HG03097 (cell line): ENCODE measurements around the gene KCND1.
"Not testable (repeated sequence)": the region's sequence is repeated elsewhere in the genome, so short reads cannot be mapped to it uniquely, and the experiment has no call there.

Source experiments
- ATAC-seq: cut with Tn5 transposase; IDR thresholded peaks from one replicate; pipeline ENCODE4 v1.9.1; 2021; ENCODE audit not compliant: unreplicated experiment, low FRiP score

Gene KCND1

DNA sequence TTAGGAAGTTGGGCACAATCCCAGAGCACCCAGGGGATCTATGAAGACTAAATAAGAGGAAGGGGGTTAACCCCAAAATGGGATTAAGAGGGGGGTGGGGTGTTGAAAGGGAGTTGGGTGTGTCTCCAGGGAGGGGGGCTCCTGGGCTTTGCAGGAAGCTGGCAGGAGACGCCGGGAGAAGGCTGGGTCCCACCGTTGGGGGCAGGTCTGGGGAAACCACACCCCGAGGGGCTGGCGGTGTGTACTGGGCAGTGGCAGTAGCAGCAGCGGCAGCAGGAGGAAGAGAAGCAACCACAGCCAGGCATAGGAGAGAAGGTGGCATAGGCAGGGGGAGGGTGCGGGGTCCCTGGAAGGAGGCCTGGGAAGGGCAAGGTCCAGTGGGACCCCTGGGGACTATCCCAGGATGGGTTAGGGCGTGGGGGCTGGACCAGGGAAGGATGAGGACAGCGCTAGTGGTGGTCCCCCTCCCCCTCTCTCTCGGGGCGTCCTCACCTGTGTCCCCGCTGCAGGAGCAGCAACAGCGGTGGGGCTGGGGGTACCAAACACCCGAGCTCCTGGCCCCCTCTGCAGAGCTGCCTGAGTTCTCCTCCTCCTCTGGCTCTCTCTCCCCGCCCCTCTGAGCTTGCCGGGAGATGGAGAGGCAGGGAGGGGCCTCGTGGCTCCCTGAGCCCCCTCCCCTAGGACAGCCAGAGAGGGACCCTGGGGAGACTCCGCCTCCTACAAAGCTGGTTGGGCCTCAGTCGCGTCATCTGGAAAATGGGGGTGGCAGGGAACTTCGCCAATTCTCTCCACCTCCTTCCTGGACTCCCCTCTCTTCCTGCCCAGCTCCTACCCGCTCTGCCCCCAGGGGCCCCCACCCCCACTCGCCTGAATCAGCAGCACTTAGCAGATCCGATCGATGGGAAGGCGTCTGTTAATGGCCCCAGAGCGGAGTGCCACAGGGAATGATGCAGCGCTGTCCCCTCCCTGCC lies at the start of gene KCND1:
Gene KCND1, minus strand, starts transcription at position 596 of the 971 bp plus-strand sequence. CDS start 1,573 bp downstream, outside the sequence.
- no peak for ATAC-seq

- no peak for ATAC-seq
Measured at GRCh38 chrX:49019599-49020249, 48.1 kb upstream of the KCND1 start.

GRCh38 chrX:49019050-49019449 lies 47.4 kb upstream of the KCND1 start:
- no peak for ATAC-seq

DNA sequence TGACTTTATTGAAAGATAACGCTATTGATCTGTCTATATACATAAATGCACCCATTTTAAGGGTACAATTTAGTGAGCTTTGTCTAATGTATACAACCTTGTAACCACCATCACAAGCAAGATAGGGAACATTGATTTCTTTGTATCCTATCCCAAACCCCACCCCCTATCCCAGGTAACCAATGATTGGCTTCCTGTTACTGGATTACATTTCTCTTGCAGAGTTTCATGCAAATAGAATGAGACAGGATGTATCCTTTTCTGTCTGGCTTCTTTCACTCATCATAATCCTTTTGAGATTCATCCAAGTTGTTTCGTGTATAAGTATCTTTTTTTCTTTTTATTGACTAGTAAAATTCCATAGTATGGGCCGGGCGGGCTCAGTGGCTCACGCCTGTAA lies 32.1 kb upstream of the KCND1 start:
- no peak for ATAC-seq

DNA sequence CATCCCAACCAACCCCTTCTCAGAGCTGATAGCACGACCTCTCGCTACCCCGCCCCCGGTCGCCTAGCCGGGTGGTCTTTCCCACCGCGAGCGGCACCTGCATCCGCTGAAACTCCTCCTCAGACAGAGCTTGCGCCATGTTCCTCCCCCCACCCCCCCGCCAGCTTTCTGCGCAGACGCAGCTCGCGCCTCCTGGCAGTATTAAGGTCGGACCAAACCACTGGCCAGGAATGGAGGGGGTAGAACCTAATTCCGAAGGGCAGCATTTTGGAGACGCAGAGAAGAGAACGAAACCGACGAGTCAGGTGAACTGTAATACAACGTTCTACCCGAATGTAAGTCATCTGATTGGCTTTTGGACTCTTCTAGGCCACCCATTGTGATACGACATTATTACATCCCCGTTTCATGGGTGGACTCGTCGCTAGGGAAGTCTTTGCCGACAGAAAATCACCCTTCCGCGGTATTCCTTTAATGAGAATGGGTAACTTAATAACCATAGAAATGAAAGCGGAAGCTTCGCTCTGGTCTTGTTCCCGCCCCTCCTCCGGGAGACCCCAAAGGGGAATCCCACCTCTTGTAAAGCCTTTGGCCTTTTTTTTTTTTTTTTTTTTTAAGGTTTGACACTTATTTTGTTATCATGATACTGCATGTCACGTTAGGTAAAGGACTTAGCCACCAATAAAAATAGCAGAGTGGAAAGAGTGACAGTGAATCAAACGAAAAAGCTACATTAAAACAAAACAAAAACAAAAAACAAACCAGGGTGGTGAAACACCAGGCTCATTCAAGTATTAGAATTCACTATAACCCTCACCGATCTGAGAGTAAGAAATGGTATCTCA lies 30.7 kb upstream of the KCND1 start, which contains the start of gene GRIPAP1:
Gene GRIPAP1, minus strand, starts transcription at position 174 of the 845 bp plus-strand sequence. Its CDS starts 35 bp downstream, at position 139.
- ATAC-seq: peak; percentile 71

- ATAC-seq: peak; percentile 15
Measured at GRCh38 chrX:49001521-49002090, 30.0 kb upstream of the KCND1 start.

- no peak for ATAC-seq
Measured at GRCh38 chrX:49000636-49001035, 29.0 kb upstream of the KCND1 start.

GRCh38 chrX:48999030-48999429 lies 27.4 kb upstream of the KCND1 start:
- ATAC-seq: no peak

DNA sequence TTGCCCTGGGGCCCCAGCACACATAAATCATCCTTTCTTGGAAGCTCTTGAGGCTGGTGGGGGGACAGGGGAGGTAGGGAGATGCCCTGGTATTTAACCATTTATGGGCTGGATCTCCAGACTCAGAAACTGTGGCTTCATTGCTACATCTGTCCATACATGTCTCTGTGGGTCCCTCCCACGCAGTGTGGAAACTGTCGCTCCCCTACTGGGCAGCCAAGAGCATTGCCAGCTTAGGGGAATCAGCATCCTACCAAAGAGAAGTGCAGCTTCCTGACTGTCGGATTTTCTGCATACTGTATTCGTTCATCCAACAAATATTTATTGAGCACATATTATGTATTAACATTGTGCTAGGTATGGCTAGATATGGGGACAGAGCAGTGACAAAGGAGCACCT lies 26.7 kb upstream of the KCND1 start:
- ATAC-seq: no peak

GRCh38 chrX:48997865-48998264 lies 26.2 kb upstream of the KCND1 start:
- ATAC-seq: no peak

DNA sequence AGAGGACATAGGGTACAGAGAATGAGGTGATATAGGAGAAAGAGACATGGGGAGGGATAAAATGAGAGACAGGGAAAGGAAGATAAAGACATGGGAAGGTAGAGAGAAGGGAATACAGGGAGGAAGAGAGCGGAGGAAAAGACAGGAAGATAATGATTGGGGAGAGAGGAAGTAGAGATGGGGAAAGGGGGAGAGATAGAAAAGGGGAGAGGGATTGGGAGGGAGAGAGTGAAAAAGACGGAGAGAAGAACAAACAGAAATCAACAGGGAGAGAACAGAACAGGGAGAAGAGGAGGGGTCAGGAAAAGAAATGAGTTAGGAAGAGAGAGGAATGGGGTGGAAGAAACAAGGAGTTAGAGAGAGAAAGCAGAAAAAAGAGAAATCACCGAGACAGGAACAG lies 25.8 kb upstream of the KCND1 start:
- ATAC-seq: no peak

- ATAC-seq: no peak
Measured at GRCh38 chrX:48996969-48997368, 25.3 kb upstream of the KCND1 start.

GRCh38 chrX:48992341-48992740 lies 20.7 kb upstream of the KCND1 start:
- ATAC-seq: no peak

- no peak for ATAC-seq
Measured at GRCh38 chrX:48989483-48989882, 17.8 kb upstream of the KCND1 start.

DNA sequence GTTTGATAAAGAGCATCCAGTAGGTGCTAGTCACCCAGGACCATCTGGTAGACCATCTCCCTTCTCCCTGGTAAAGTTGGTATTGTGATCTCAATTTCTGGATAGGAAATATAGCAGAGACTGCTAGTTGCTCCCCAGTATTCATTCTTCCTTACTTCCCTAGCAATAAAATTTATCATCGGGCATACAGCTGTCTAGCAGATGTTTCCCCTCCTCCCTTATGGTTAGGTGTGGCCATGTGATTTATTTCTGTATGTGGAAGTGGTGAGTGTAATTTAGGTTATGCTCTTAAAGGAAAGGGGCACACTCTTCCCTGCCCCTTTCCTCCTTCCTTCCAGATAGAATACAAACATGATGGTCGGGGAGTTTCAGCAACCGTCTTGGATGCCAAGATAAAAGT lies 12.3 kb upstream of the KCND1 start:
- ATAC-seq: no peak

DNA sequence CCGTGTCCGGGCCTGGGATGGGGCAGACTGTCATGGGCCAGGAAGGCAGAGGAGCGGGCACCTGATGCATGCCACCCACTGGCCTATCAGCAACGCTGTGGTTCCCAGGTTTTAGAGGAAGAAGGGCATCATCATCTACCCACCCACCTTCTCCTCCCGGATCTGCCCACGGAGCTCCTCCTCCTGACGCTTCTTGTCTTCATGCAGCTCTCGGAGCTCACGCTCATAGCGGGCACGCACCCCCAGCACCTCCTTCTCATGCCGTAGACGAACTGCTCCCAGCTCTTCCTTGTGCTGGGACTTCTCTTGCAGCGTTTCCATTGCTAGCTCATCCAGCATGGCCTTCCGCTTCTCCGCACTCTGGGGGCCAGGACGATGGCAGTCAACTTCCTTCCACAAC lies 11.4 kb upstream of the KCND1 start:
- ATAC-seq: no peak

DNA sequence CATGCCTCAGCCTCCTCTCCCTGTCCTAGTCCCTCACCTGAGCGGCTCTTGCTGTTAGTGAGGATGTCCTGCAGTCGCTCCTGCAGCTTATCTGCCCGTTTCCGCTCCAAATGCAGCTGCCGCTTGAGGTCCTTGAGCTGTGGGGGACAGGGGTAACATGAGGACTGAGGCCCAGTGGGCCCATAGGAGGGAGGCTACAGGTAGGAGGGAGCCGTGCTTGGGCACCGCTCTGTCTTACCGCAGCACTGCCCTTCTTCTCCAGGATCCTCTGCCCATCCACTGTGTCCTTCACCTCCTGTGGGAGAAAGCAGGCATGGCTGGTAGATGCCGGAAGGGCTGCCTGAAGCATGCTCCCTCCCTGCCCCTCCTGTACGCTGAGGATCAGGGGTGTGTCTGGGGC lies 9.5 kb upstream of the KCND1 start:
- no peak for ATAC-seq

- ATAC-seq: not testable (repeated sequence)
Measured at GRCh38 chrX:48980341-48980740, 8.7 kb upstream of the KCND1 start.

DNA sequence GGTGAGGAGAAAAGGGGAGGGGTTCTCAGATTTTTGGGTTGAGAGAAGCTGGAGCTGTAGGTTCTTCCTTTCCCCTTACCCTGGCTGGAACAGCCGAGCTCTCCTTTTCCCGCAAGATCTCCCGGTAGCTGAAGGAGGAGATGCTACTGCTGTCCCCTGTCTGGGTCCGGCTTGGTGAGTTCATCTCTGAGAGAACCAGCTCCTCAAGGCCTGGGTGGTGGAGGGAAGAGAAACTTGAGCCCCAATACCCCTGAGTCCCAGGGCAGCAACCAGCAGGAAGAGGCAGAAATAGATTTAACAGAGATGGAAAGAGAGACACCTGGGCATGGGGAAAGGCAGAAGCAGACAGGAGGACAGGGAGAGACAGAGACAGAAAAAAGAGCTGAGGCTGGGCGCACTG lies 6.6 kb upstream of the KCND1 start:
- no peak for ATAC-seq

- ATAC-seq: no peak
Measured at GRCh38 chrX:48976086-48976485, 4.4 kb upstream of the KCND1 start.
